Esophagus squamous epithelium (tissue), 5 donors: Measurements from ENCODE around the gene SULT1C3. TPM values are rescaled to one million over a fixed set of nuclear protein-coding genes. Genes with fewer than 3 reads are reported as not detected.

ENCODE experiments used
- DNase-seq: peaks from one replicate; lab custom pipeline; 2025; lab: John Stamatoyannopoulos, UW
- H3K27ac ChIP-seq, 4 donors: fragments of 200-600 bp; sonication (generic); one replicate each; pipeline ENCODE4 v1.5.1; 2016 to 2019; ENCODE audit warnings: mild to moderate bottlenecking in 1 of 4
- H3K27me3 ChIP-seq, 4 donors: fragments of 200-600 bp; sonication (generic); 1 replicate in 3 of 4; 2 replicates in 1 of 4; pipeline versions ENCODE4 v1.5.1 to v1.6.0; 2017 to 2021; ENCODE audit warnings: antibody characterized with exemption in 1 of 4
- H3K36me3 ChIP-seq, 3 donors: fragments of 200-600 bp; sonication (generic); one replicate each; pipeline ENCODE4 v1.5.1; 2016 to 2019
- H3K4me1 ChIP-seq, 3 donors: fragments of 200-600 bp; sonication (generic); one replicate each; pipeline ENCODE4 v1.5.1; 2017 to 2019
- H3K4me3 ChIP-seq, 4 donors: fragments of 200-600 bp; sonication (generic); 1 replicate in 3 of 4; 2 replicates in 1 of 4; pipeline ENCODE4 v1.5.1; 2016 to 2019; ENCODE audit warnings: mild to moderate bottlenecking in 2 of 4, moderate library complexity in 1 of 4
- H3K9me3 ChIP-seq, 3 donors: fragments of 200-600 bp; sonication (generic); one replicate each; pipeline ENCODE4 v1.5.1; 2016 to 2019
- CTCF ChIP-seq, 6 experiments: fragments of 450-650 bp in 4 of 6; fragments of 200-600 bp in 2 of 6; sonication (generic) in 2 of 6; IDR thresholded peaks; one replicate each; pipeline ENCODE4 v1.5.1; 2016 to 2019; ENCODE audit warnings: antibody characterized with exemption in 6 of 6, mild to moderate bottlenecking in 4 of 6, moderate library complexity in 4 of 6
- POLR2A ChIP-seq, 4 donors: fragments of 450-650 bp; IDR thresholded peaks; one replicate each; pipeline ENCODE4 v1.6.1; 2017; ENCODE audit warnings: antibody characterized with exemption in 4 of 4, mild to moderate bottlenecking in 4 of 4, moderate library complexity in 3 of 4
- WGBS, 2 donors: methylation state at CpG; one replicate each; pipeline ENCODE4 v1.1.5; 2018; 5-methylcytosine and 5-hydroxymethylcytosine counted together
- intact Hi-C: fragments of 100-400 bp; cut with DNase I; formaldehyde crosslinking; loops from one replicate; pipeline ENCODE4 v1.15.0; 2022
- total RNA-seq, 4 donors: library from RNA; depleted of rRNA; stranded (reverse); fragments of >200 nt; gene quantifications; one replicate each; pipeline ENCODE4 v1.1.0, GENCODE V29; 2016
- donor health status: DM: yes; HTN: yes; CAD: no.

The SULT1C3 gene
- total RNA-seq, 4 donors from 2014 or later, result not detected

GRCh38 chr2:108200569-108200968, 39.2 kb upstream of the SULT1C3 start:
- Histone ChIP-seq H3K4me3 (no peak overlapping the region), H3K27ac (no peak overlapping the region), H3K4me1 (no peaks in the 10 kb centered on the region), H3K27me3 (no peaks in the 10 kb centered on the region), H3K9me3 (no peaks in the 10 kb centered on the region), H3K36me3 (no peaks in the 10 kb centered on the region)
- no peak for DNase-seq
- 73 to 84% methylated on average over 7 of the region's 7 CpGs for WGBS, 2 donors
- intact Hi-C loops, result no loop called here
- TF ChIP-seq CTCF (IDR thresholded peaks at IDR 0.05) (no peak), POLR2A (IDR thresholded peaks at IDR 0.05) (no peak)

- 39 to 68% methylated on average over 3 of the region's 3 CpGs for WGBS, 2 donors
- Histone ChIP-seq H3K4me3 (no peak overlapping the region), H3K4me1 (peaks cover 0 to 21% (median 0%) of the 10 kb centered on the region in 3 donors), H3K27ac (no peak overlapping the region), H3K9me3 (no peaks in the 10 kb centered on the region), H3K36me3 (no peaks in the 10 kb centered on the region), H3K27me3 (no peaks in the 10 kb centered on the region)
- TF ChIP-seq POLR2A (IDR thresholded peaks at IDR 0.05) (no peak), CTCF (IDR thresholded peaks at IDR 0.05) (no peak)
- intact Hi-C loops, result no loop called here
- DNase-seq, result no peak
These were observed 27.1 kb upstream of the SULT1C3 start for GRCh38 chr2:108212671-108213070.

- DNase-seq, result no peak
- Histone ChIP-seq H3K9me3 (no peaks in the 10 kb centered on the region), H3K4me1 (peaks cover 0 to 36% (median 0%) of the 10 kb centered on the region in 3 donors), H3K27ac (peak overlapping the region in 3 of 4 donors; percentile 16 to 58 (median 33)), H3K4me3 (no peak overlapping the region), H3K27me3 (no peaks in the 10 kb centered on the region), H3K36me3 (no peaks in the 10 kb centered on the region)
- TF ChIP-seq CTCF (IDR thresholded peaks at IDR 0.05), result peak in 2 of 6 experiments; percentile 31 to 44
- TF ChIP-seq POLR2A (IDR thresholded peaks at IDR 0.05), result no peak
- intact Hi-C loops, result no loop called here
- 21 to 36% methylated on average over 3 of the region's 3 CpGs for WGBS, 2 donors
These were observed 24.0 kb upstream of the SULT1C3 start for GRCh38 chr2:108215794-108216211.

- H3K4me3 ChIP-seq, result no peak overlapping the region
- H3K27ac ChIP-seq, result no peak overlapping the region
- no peaks in the 10 kb centered on the region for H3K36me3 ChIP-seq
- no peaks in the 10 kb centered on the region for H3K27me3 ChIP-seq
- H3K9me3 ChIP-seq, result no peaks in the 10 kb centered on the region
- 89 to 94% methylated on average over 2 of the region's 2 CpGs for WGBS, 2 donors
- TF ChIP-seq CTCF (IDR thresholded peaks at IDR 0.05), result no peak
- no peak for TF ChIP-seq POLR2A (IDR thresholded peaks at IDR 0.05)
- peaks cover 0 to 43% (median 0%) of the 10 kb centered on the region in 3 donors for H3K4me1 ChIP-seq
- no peak for DNase-seq
- intact Hi-C loops, result no loop called here
These were observed 22.6 kb upstream of the SULT1C3 start for GRCh38 chr2:108217211-108217610.

- intact Hi-C loops, result no loop called here
- Histone ChIP-seq H3K4me1 (peaks cover 0 to 32% (median 0%) of the 10 kb centered on the region in 3 donors), H3K27ac (no peak overlapping the region), H3K4me3 (no peak overlapping the region), H3K9me3 (peaks cover 0 to 12% (median 0%) of the 10 kb centered on the region in 3 donors), H3K27me3 (no peaks in the 10 kb centered on the region), H3K36me3 (no peaks in the 10 kb centered on the region)
- TF ChIP-seq POLR2A (IDR thresholded peaks at IDR 0.05) (no peak), CTCF (IDR thresholded peaks at IDR 0.05) (no peak)
- DNase-seq, result no peak
- 16 to 43% methylated on average over 3 of the region's 3 CpGs for WGBS, 2 donors
These were observed 20.1 kb upstream of the SULT1C3 start for GRCh38 chr2:108219688-108220087.
